ENCODE results near the gene SFMBT2.

Gene SFMBT2

DNA sequence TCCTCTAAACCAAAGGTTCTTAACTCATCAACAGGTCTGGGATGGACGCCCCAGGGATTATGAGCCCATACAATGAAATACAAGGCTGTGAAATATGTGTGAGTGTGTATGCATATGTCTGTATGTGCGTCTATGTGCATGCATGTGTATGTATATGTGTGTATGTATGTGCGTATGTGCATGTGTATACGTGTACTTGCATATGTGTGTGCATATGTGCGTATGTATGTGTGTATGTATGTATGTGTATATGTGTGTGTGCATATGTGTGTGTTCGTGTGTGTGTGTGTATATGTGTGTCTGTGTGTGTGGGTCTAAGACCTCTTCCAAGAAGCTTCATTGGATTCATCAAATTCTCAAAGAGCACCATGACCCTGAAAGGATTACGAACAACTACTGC lies 112.3 kb downstream of the SFMBT2 start:
- DNase-seq = no peak

DNA sequence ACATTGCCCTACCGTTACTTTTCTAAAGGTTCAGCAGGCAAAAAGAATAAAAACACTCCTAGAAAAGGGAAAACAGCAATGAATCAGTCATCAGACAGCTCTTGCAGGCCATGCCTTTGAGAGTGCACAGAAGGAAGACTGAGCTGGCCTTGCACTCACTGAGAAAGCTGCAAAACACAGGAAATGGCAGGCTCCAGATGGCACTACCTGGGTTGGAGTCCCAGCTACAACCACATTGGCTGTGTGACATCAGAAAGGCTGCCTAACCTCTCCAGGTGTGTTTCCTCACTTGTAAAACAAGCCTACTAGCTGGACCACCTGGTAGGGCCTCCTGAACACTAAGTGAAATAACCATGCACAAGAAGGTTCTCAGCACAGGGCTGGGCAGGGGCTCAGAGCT lies 113.7 kb downstream of the SFMBT2 start:
- no peak for DNase-seq

DNA sequence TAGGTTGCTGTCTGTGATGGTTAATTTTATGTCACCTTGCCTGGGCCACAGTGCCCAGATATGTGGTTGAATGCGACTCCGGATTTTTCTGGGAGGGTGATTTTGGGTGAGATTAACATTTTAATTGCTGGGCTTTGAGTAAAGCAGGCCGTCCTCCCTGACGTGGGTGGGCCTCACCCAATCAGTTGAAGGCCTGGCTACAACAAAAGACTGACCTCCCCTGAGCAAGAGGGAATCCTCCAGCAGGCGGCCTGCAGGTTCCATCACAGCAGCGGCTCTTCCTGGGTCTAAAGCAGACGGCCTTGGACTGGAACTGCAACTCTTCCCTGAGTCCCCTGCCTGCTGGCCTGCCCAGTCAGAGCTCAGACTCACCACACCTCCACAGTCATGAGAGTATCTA lies 114.2 kb downstream of the SFMBT2 start:
- DNase-seq = no peak

DNA sequence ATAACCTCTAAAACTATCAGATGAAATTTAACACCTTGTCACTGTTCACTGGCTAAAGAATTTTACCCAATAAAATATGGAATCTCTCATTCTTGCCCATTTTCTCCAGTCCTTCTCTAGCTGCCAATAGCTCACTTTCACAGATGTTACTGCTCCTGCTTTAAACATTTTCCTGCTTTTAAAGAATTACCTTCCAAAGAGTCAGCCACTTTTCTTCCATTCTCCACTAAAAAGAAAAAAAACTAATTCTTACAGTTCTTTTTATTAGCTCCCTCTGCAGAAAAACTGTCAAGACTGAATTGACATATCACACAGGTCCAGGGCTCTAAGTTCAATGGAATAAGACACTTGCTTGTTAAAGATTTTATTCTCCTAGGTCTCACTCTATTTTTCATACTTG lies 114.8 kb downstream of the SFMBT2 start:
- DNase-seq = no peak

DNA sequence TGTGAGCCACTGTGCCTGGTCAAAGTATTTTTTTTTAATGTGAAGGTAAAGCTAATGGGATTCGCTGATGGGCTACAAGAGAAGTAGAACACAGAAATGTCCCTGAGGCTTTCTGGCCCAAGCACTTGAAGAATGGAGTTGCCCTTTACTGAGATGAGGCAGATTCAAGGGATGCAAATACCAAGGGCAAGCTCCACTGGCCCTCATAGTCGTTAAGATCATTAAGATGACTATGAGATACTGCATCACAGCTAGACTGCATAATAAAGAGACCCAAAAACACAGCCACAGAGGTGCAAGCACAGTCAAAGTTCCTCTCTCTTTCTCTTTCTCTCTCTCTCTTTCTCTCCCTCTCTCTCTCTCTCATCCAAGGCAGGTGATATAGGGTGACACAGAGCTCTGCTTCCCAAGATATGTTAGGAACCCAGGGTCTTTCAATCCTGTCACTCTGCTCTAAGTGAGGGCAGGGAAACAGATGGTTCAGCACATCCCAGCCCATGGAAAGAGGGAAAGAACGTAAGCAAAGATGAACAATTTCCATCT lies 117.4 kb downstream of the SFMBT2 start:
- no peak for DNase-seq

DNA sequence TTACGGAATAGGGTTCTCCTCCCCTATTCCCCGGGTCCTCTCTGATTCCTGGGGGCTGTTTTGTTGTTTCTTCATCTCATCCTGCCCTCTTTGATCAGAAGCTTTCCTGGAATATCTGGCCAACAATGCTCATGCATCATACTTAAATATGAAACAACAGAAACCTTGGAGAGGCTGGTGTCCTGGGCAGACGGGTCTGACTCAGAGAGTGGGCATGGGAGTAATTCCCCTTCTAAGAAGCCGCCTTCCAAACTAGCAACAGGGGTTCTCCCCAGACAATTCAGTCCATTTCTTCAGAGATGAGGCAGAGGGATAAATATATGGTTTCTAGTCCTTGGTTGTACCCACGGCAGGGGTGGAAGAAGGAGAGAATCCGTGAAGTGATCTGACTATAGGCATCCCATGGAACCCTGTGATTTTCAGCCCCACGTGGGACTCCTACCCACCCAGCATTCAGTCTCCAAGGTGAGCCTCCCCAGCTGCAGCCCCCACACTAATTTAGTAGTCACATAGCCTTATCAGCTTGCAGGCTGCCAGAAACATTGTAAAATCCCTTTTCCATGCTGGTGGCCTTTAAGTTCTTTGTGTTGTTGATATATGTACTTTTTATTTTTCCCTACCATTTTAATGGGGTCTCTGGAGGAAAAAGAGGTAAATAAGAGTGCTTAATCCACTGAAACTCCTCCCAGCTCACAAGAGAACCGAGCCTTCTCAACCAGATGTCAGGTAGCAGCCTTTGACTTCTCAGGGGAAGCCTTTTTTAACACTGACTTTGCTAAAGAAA lies 119.2 kb downstream of the SFMBT2 start:
- DNase-seq = no peak

DNA sequence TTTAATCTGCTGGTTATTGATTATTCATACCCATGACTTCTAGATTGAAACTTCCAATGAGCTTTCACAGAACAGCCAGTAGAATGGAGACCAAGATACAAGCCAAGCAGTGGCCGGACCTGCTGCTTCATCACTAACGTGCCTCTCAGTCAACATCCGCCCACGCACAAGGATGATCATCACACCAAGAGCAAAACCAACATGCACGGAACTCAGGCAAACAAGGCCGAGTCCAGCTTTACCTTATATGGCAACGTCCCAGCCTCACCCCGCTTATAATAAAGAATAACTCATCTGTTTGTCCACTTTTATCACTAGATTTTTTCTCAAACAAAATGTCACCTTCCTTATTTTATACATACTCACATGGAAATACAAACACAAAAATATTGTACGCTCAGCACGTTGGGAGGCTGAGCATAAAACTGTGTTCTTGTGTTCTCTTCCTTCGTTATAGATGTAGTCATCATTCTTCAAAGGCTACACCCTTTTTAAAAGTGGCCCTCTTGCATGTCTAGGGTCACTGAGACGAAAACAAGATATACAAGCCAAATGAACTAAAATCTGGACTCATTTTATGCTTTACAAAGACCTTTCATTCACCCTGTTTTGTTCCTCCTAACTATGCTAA lies 122.7 kb downstream of the SFMBT2 start:
- no peak for DNase-seq

DNA sequence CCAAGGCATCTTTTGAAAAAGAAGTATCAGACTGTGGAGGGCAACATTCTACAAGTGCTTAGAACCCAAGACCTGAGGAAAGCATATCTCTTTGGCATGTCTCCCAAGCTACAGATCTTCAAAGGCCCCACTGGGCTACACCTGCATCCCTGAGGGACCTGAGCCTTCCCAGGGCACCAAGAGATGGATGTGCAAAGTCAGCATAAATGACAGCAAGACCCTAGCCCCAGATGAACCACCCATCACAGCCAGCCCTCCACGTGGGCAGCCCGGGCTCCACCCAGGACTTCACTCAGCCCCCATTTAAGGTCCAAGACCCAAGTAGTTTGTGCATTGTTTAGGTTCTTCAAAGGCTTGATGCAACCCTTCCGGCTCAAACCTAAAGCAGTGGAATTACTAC lies 123.5 kb downstream of the SFMBT2 start:
- no peak for DNase-seq

DNA sequence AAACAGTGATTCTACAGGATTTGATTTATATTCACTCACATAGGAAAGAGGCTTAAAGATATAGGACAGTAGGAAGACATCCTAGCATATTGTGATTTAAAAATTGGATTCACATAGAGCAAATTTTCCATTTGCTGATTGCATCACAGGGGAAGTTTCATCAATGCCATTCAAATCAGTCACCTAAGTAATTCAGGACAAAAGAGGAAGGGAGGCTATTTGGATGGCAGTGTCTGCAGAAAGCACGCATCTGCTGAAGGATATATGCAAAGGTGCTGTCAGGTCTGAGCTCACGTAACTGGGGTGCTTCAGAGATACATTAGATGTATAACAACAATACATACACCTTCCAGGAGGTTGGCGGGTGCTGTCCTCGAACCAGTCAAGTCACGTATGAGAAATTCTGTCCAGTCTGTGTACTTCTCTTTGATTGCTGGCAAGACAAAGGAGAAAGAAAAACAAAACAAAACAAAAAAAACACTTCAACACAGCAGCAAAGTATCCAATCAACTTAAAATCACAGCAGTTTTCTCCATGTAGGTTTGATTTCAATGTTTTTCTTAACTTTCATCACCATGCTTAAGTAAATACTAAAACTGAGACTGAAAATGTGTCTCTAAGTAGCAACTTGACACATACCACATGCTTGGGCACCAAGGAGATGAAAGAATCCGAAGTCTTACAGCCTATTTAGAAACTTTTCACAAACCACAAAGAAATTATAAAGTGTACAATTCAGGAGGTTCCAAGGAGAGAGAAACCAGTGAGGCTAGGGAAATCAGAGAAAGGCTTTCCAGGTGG lies 125.1 kb downstream of the SFMBT2 start:
- no peak for DNase-seq

DNA sequence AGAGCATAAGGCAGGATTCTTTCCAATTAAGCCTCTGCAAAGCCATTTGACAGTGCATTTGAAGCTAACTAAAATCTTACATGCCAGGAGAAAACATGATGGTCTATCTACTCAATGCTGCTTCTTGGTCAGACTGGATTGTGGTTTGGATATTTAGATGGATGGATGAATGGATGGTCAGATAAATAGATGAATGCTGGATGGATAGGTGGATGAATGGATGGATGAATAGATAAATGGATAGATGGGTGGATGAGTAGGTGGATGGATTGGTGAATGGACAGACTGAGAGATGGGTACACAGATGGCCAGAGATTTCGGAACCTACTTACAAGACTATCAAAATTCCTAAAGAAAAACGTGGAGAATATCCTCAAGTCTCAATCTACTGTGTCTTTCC lies 127.6 kb downstream of the SFMBT2 start:
- no peak for DNase-seq

DNA sequence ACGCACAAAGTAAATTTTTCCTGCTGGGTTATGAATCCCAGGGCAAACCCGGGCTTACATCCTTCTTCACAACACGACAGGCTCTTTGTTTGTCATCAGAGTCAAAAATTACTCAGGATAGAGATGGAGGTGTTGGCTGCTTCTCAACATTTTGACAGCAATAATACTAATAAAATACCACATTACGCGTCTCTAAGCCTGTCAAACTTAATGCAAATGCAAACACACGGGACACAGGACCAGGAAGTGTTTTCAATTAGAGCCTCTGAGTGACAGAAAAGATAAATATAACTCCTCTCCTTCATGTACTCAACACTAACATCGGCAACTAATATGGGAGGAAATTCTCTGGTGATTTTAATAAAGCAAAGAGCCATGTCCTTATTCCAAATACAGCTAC lies 128.4 kb downstream of the SFMBT2 start:
- DNase-seq = no peak

DNA sequence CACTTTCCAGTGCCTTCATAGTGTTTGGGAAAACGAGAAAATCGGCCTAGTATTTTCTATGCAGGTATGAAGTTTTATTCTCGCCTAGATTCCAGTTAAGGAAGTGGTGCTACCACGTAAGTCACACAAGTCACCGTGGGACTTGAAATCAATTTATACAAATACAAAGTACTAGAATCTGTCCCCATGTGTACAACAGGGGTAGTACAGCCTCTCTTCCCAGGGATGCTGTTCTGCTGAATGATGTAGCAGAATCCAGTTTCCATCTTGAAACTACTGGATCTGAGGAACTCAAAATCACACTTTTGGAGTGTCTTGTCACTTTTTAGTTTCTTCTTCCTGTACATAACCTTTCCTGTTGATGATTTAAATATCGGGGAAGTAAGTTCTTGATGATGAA lies 129.4 kb downstream of the SFMBT2 start:
- DNase-seq = no peak

DNA sequence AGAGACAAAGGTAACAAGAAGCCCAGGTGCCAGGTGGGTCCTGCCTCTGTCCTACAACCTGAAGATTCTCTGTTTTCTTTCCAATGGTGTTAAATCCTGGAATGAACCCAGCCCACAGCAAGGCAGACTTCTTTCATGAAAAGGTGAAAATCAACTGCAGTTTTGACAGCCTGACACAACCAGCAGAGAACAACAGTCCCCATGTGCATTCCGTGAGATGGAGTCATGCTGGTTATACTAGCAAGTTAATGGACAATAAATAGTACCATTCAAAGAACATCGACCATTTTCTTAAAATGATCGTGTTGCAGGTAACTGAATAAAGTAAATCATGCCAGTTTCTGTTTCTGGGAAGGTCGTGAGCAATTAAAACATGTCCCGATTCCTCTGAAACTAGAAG lies 131.5 kb downstream of the SFMBT2 start:
- no peak for DNase-seq

DNA sequence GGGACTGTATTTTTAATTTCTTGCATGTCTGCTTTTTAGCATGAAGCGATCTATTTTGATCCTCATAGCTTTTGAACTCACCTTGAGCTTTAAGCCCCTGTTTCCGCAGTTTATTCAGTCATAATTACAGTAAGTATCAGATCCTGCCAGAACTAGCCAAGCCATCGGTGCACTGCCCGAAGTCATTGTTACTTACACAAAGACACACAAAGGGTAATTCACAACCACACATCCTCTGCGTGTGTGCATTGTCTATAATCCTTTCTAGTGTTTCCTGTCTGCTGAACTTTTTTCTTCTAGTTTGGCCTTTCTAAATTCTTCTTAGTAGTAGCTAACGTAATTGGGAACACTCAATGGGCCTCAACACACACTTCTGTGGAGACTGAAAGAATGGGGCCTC lies 133.0 kb downstream of the SFMBT2 start:
- DNase-seq = no peak

DNA sequence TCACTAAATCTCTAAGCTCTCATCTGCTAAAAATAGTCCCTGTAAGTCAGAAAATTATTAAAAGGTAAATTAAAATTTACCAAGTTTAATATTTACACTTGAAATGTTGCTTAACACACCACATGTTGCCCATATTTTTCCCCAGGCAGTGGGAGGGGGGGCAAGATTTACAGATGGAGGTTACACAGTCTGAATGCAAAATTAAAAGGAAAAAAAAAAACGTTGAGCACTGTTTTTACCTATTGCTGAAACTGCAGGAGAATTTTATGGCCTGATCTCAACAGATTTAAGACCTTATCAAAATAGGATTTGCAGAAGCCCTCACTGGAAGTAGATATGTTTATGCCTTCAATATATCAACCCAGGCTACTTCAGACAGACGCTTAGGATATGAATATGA lies 133.4 kb downstream of the SFMBT2 start:
- DNase-seq = no peak

DNA sequence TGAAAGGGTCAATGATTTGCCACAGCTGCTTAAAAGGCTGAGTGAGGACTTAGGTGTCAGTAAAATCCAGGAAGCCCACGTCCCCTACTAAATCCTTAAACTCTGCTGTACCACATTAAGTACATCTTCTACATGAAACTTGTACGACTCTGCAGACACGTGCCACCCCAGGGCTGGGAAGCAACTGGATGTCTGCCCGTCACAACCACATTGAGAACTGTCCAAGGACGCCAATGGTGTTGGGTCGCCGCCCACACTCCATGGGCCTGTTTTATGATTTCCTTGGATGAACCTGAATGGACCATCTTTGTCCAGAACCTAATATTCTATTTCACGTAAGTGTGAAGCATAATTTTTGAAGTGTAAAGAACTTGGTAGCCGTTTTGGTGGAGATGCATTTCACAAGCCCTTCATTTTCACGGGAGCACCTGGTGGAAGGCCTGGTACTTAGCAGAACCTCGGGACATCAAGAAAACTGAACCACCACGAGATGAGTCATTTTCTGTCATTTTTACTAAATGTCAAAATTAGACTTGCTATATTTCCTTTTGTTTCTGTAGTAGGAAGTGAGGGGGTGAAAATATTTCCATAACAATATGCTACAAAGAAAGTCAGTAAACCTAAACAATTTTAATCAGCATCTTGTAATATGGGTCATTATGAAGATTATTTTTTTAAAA lies 134.9 kb downstream of the SFMBT2 start:
- no peak for DNase-seq

DNA sequence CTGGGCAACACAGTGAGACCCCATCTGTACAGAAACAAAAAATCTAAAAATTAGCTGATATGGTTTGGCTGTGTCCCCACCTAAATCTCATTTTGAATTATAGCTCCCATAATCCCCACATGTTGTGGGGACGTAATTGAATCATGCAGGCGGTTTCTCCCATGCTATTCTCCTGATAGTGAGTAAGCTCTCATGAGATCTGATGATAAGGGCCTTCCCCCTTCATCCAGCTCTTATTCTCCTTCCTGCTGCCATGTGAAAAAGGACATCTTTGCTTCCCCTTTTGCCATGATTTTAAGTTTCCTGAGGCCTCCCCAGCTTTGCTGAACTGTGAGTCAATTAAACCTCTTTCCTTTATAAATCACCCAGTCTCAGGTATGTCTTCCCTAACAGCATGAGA lies 136.5 kb downstream of the SFMBT2 start:
- DNase-seq = no peak

DNA sequence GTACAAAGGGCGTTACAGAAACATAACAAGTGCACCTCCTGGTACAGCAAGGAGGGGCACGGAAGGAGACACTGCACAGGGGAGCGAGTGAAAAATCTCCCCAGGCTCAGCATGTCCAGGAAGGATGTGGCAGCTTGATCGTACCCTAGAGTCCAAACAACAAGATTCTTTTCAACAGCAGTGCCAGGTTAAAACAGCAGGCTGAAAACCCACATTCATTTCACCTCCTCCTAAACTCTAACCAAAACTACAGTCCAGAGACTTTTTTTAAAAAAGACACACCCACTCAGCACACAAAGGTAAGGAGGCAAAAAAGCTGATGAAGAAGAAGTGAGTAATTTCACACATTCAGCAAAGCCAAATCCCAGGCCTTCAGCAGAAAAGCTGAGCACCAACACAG lies 138.8 kb downstream of the SFMBT2 start:
- no peak for DNase-seq

DNA sequence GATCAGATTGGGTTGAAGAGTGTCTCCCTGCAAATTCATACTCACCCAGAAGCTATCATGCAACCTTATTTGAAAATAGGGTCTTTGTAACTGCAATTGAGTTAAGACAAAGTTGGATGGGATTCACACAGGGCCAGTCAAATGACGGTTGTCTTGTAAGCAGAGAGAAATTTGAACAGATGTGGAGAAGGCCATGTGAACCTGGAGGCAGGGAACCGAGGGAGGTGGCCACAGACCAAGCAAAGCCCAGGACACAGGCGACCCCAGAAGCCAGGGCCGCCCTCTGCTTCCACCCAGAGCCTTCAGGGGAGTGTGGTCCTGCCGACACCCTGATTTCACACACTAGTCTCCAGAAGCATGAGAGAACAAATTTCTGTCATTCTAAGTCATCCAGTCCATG lies 140.8 kb downstream of the SFMBT2 start:
- DNase-seq = no peak

DNA sequence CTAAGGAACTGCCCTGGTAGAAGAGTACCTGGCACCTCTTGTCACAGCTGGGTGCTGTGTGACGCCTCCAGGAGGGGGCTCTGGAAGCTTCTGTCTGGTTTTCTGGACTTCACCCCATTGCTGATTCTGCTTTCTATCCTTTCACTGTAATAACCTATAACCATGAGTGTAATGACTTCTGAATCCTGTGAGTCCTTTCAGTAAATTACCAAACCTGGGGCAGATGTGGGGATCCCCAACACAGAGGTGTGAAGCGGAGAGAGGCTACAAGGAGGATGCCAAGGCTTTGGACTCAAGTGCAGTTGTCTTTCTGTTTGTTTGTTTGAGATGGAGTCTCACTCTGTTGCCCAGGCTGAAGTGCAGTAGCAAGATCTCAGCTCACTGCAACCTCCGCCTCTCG lies 143.7 kb downstream of the SFMBT2 start:
- no peak for DNase-seq

DNA sequence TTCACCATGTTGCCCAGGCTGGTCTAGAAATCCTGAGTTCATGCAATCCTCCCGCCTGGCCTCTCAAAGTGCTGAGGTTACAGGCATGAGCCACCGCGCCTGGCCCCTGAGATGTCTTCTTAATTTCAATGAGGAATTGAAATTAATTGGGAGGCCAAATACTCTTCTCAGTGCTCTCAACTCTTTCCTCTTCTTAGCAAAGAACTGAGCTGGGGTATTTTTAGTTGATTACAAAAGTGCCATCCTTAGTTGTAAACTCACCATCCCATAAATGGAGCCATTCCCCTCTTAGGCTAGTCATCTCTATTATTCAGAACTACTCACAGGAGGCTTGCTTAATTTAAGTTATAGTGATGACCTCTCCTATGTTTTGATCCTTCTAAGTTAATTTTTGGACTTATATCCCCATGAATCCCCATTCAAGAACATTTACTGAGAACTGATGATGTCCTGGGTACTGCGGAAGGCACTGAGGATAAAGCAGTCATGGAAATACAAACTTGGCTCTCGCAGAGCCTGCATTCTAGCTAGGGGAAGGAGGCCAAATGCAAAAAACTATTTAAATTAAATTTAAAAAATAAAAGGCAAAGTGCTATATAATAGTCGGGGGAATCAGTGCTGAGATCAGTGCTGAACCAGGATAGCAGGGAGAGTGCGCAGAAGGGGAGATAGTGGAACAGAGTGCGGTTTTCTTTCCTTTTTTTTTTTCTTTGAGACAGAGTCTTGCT lies 145.3 kb downstream of the SFMBT2 start:
- DNase-seq = no peak

DNA sequence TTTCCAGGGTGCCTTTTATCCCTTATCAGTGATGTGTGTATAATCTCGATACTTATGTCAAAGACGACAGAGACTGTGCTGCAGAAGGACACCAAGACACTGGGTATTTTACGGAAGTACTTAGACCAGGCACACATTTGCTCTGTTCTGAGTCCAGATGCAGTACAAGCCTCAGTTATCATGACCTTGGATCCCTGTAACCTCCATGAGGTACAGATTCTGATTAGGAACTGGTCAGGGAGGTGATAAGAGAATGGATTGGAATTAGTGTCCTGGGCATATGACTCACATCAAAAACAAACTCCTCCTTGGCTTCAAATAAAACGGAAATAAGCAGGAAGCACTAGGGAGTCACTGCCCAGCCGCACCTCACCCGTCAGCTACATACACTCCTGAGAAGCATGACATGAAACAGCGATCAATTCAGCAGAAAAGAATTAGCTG lies 146.5 kb downstream of the SFMBT2 start:
- DNase-seq = no peak

Measured in right kidney (tissue), 1 donor.